NCI-H345 (cell line): ENCODE results near the gene DAGLA.

Experiments
- DNase-seq: peaks from one replicate; lab custom pipeline; 2025; lab: John Stamatoyannopoulos, UW

The DAGLA gene

DNA sequence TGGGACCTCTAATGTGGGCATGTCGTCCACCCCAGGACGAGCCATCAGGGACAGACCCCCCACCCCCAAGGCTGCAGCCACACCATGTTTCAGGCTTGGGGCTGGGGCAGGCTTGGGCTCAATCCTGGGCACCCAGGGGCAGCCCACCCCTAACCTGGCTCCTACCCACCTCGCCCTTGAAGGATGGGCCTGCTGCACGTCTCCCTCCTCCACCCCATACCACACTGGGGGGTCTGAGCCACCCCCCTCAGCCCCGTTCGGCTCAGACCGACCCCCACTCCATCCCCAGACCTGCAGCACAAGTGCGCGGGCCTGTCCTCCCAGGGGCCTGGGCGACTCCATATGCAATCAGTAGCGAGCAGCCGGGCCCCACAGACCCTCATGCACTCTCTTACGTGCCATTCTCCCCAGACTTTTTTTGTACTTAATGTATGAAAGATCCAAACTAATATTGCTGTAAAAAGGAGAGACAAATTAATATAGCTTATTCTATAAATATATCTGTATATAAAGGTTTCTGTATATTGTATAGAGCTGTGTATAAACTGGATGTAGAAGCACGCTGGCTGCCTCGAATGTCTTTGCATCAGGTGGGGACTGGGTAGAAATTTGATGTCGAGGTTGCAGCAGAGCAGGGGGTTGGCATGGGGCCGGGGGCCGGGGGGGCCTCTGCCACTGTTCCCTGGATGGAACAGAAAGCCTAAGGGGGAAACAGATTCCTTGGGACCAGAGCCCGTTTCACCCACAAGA lies 66.4 kb downstream of the DAGLA start:
- DNase-seq = no peak

DNA sequence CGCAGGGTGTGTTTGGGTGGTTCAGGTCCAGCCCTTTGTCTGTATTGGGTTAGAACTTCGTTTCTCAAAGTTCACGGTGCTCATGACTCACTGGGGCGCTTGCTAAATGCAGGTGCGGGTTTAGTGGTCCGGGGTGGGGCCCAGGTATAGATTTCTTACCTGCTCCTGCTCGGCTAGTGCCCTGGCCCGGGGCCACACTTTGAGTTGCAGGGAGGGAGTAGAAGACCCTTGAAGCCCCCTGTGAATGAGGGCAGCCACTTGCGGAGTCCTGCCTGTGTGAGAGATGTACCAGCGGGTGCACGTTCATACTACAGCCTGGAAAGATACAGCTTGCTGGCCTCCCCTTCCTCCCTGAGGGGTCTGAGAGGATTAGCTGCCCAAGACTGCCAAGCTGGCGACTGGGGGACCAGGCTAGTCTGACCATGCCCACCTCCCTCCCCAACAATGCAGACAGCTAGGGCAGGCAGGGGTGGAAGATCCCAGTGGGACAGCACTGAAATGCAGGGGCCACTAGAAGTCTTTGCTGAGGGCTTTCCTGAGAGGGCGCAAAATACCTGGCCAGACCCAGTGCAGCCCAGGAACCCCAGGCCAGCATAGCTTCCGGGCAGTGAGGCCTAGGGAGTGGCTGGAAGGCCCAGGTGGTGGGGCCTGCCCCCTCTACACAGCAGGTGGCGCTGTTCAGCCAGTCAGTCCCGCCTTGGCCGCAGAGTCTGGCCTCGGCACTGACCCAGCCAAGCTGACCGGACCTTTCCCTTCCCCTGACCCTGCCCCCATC lies 67.2 kb downstream of the DAGLA start:
- DNase-seq = no peak

DNA sequence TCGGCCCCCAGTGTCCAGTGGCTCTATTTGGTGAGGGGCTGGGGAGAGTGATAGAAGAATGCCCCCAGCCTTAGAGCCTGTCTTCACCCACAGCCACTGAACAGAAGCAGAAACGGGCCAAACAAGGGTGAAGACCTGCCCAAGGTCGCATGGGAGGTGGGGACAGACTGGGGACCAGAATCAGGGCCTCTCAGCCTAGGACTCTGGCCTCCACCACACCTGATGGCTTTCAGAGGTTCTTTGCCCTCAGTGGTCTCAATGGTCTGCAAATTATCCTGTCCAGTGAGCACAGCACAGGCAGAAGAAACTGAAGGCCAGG lies 67.7 kb downstream of the DAGLA start:
- no peak for DNase-seq

DNA sequence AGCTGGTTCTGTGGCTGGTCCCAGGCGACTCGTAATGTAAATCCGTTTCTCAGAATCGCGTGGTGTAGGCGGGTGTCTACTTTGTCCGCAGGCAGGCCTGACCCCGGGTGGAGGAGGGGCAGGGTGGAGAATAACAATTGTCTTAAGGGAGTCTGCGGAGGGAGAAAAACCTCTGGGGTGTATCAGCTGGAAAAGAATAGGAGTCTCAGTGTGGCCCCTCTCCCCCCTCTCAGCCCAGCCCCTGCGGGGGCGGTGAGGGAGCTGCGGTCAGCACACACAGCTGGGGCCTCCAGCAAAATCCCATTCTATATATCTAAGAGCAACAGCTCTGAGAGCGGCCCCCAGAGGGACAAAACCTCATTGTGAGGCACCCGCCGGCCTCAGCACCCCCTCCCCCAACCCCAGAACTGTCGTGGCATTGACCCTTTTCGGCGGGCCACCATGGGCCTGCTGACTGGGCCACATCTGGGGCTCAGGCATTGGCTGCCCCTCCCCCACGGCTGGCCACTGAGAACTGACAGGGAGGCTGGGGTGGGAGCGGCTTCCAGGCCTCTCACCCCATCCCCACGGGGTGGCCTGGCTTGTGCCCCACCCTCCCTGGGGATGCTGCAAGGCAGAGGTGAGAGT lies 69.5 kb downstream of the DAGLA start:
- no peak for DNase-seq

DNA sequence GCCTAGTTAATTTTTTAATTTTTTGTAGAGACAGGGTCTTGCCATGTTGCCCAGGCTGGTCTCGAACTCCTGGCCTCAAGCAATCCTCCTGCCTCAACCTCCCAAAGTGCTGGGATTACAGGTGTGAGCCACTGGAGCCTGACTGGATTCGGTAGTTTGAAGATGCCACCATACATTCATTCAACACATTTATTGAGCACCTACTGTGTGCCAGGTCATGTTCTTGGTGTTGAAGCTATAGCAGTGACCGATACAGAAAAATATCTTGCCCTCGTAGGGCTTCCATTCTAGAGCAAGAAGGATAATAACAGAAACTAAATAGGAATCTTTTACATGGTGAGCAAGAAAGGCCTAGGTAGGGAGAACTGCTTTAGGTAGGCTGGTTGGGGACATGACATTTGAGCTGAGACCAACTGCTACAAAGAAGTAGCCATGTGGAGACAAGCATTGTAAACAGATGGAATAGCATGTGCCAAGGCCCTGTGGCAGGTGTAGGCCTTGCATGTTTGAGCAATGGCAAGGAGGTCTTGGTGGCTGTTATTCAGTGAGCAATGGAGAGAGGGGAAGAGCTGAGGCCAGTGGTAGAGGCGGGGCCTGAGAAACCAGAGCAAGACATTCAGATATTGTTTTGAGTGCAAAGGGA lies 70.6 kb downstream of the DAGLA start:
- DNase-seq = no peak

DNA sequence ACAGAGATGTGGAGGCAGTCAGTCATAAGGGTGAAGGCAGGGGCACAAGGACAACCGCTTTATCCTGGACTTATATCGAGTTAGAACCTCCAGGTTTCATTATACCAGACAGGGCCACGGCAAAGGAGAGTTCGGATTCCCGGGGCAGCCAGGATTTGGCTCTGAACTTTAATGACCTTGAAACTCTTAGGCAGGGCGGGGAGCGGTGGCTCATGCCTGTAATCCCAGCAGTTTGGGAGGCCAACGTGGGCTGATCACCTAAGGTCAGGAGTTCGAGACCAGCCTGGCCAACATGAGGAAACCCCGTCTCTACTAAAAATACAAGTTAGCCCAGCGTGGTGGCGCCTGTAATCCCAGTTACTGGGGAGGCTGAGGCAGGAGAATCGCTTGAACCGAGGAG lies 71.2 kb downstream of the DAGLA start:
- DNase-seq = no peak

DNA sequence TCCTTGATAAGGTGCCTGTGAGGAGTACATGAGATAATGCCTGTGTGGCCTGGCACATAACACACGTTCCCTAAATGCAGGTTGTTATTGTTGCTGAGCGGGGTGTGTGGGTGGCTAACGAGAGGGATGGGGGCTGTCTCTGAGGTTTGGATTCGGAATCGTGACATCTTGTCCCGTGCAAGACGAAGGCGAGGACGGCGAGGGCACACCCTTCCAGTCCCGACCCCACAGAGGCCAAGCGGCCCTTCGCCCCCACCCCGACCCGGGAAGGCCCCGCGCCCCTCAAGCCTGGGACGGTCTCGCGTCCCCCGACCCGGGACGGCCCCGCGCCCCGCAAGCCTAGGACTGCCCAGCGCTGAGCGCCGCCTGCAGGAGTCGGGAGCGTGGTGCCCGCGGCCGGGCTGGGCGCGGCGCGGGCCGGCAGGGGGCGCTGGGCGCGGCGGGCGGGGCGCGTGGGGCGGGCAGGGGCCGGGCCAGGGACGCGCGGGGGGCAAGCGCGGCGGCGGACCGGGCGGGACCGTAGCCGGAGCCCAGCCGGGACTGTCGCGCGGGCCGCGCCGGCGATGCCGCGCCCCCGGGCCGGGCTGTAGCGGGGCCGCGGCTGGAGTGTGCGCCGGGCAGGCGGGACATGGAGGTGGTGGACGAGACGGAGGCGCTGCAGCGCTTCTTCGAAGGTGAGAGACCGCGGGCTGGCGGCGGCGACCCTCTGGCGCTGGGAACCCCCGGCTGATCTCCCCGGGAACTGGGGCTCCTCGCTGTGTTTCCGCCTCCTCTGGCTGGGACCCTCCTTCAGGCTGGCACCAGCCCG lies 72.1 kb downstream of the DAGLA start, which contains the start of gene MYRF:
Gene MYRF, plus strand, starts transcription at position 520 of the 808 bp plus-strand sequence. Its CDS starts 109 bp downstream, at position 629.
- peak; percentile 32 for DNase-seq

DNA sequence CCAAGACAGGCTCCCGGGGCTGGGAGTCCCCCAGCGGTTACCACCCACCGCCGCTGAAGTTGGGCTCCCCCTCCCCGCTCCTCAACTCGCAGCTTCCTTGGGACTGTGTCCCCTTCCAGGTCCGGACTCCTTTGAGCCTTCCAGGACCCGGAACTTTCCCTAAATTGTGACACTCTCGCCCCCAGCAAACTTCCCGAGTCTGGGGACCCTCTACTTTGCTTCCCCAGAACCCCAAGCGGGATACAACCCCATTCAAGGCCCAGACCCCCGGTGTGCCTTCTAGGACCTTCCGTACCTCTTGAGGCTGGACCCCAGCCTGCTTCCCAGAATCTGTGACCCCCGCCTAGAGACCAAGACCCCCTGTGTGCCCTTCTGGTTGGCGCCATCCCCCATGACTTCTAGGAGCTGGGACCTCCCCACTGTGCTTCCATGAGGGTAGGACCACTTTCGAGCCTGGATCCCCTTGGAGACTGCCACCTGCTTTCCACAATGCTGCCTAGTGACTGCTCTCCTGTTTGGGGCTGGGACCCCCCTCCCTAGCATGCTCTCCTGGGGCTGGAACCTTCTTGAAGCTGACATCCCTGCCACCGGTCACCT lies 72.8 kb downstream of the DAGLA start:
- DNase-seq = no peak

DNA sequence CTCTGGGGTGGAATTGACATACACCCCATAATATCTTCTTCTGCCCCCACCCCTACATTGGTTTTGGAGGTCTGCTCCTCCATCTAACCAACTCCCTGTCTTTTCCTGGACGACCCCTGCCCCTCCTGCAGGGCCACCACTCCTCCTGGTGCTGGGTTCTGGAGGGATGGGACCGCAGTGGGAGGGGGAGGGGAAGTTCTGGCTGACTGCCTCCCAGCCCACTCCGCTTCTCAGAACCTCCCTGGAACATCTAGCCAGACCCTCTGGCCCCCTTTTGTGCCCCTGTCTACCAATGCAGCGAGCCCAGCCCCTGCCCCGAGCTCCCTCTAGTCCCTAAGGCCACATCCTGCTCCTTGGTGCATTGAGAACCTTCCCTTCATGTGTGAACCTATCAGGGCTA lies 73.5 kb downstream of the DAGLA start:
- no peak for DNase-seq

DNA sequence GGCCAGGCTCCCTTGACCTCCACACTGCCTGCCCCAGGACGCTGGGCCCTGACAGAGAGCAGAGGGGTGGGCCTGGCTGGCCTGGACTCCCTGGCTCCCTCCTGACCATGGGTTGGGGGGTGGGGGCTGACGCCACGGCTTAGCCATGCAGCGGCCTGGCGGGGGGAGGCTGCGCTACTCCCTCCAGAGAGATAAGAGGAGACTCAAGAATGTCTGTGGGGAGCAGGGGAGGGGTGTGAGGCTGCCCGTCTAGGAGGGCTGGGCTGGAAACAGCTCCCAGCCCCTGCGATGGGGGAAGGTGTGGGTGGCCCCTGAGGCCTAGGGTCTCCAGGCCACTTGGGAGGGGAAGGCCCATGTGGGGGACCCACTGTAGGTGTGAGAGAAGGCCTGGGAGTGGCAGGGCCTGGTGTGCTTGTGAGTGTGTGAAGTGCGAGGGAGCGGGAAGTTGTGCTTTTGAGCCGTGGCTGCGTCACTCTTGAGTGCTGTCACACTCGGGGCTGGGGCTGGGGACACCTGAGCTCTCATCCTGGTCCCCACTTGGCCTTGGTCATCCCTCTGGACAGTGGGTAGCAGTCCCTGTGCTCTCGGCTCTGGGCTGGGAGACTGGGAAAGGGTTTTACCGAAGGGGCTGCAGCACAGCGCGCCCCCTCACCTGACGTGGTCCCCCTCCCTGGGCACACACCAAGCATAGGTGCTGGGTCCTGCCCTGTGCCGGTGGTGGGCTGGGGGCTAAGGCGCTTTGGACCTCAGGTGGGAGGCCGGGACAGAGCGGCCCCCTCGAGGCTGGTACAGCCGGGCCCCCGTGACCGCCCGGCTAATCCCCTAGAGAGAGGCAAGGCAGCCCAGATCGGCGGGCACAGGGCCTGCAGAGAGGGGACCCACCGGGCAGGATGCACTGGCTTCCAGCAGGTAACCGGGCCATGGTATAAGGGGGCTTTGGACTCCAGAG lies 74.6 kb downstream of the DAGLA start:
- no peak for DNase-seq

DNA sequence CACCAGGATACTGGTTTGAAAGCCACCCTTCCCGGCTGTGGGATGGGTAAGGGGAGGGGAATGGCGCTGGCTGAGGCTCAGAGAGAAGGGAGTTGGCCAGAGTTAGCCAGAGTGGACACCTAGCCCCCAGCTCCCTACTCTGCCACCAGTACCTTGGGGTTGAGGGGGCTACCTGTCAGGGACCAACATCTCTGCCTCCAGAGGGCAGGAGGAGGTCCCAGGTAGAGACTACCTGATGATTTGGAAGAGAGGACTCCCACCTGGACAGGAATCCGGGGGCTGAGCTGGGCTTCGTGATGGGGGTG lies 75.9 kb downstream of the DAGLA start:
- no peak for DNase-seq

DNA sequence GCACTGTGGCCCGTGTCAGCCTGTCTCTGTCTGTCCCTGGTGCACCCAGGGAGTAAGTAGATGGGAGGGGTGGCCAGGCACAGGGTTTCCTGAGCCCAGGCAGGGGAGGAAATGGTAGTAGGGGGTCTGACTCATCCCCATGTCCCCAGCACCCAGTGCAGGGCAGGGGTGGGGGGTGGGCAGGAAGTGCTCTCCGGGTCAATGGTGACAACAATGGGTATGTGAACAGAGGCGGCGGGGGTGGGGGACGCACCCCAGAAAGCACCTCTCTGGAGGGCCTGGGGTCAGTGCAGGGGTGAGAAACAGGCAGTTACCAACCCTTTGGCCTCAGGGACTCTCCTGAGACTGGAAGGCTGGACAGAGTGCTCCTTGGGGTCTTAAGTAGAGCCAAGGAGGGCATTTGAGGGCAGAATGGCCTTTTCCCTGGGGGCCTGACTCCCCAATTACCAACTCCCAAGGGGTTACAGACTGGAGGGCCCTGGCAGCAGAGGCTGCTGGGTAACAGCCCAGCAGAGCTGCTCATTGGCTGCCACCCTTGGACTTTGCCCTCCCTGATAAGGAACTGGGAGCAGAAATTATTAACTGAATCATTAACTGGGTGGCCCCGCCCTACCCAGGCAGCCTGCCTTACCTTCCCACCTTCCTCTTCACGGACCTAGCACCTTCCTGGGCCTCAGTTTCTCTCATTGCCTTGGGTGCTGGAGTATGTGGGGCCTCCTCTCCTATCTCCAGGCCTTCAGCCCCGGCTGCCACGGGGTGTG lies 76.4 kb downstream of the DAGLA start:
- no peak for DNase-seq

DNA sequence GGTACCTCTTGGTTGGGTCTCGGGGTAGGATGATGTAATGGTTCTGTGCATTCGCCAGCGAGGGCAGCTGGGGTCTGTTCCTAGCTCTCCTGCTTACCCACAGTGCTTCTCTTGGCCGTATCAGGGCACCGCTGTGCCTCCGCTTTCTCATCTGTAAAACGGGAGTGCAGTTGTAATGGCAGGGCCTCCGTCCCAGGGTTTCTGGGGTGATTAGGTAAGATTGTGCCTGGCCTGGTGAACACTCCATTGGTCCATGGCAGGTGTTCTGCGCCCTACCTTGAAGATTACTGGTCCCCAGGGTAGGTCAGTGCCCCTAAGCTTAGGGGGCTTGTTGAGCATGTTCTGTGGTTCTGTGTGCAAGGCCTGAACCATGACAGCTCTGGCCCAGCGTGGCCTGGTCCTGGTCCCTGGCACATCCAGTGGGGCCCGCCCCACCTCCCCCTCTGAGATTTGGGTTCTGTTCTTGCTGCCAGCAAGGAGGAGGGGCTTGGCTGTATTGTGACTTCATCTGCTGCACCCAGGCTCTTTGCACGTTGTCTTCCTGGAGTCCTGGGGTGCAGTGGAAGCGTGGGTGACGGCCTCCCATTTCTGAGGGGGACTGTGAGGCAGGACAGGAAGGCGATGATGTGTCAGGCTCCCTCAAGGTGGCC lies 77.1 kb downstream of the DAGLA start:
- DNase-seq = no peak

DNA sequence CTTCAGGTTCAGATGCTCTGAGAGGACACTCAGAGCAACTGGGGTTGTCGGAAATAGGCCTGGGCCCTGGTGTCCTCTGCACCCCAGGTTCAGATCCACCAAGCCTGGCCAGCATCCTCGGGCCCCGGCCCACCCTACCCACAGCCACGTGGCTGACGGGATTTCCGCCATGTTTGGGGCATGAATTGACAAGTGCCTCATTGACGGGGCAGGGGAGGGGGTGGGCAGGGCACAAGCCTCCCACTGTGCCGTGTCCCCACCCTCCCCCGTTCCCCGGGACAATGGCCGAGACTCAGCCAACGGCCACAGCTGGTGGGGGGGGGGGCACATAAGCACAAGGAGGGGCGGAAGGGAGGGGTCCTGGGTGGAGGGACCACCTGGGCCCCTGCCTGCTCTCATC lies 80.8 kb downstream of the DAGLA start:
- DNase-seq = no peak

DNA sequence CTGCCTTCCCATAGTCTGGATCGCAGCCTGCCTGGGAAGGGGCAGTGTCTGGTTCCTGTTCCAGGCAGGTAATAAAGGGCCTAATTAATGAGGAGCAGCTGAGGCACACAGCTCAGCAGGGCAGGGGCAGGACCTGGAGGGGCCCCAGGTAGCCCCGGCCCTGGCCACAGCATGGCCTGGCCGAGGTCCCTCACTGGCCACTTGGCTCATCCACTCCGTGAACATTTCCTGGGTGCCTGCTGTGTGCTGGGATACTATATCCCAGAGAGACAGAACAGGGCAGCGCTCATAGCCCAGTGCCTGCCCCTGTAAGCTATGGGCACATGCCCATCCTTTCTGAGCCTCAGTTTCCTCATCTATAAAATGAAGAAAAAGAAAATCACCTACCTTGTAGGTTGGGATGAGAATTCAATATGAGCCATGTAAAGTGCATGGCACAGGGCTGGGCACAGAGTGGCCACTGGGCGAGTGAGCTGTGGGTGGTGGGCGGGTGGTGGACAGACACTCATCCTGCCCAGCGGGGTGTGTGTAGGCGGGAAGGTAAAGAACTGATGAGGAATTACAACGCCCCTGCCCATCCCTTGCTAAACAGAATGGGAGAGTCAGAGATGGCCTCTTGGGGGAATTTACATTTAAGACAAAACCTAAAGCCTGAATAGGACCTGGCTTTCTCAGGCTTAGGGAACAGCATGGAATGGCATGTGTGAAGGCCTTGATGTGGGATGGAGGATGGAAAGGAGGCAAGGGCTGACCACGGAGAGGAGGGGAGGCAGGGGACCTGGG lies 81.4 kb downstream of the DAGLA start:
- no peak for DNase-seq

DNA sequence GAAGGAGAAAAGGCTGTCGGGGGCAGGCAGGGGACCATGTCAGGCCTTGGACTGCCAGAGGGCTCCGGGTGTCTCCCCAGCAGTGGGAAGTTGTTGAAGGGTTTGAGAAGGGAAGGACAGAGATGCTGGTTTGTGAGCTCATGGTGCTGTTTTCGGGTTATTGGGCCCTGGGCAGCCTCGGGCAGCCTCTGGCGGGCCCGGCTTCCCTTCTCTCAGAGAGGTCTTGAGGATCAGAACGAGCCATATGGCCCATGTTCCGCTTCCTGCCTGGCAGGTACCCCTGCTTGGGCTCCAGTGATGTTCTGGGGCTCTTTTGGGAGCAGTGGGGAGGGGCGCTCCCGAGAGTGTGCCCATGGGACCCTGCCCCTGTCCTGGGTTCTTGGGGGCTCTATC lies 82.0 kb downstream of the DAGLA start:
- no peak for DNase-seq

DNA sequence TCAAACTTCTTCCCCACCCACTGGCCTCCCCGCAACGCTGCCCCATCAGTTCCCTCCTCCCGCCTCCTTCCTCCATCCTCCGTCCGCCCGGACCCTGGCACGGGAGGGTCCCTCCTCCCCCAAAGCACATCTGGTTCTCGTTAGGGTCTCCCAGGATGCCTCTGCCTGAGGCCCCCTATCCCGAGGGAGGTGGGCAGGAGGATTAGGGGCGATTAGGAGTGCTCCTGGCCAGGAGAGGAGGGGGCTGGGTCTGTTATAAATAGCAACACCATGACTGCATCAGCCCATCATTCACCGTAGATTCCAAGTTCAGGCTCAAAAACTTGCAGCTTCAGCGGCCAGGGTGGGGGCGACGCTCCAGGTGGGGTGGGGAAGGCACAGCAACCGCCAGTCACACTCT lies 82.6 kb downstream of the DAGLA start:
- DNase-seq = no peak

DNA sequence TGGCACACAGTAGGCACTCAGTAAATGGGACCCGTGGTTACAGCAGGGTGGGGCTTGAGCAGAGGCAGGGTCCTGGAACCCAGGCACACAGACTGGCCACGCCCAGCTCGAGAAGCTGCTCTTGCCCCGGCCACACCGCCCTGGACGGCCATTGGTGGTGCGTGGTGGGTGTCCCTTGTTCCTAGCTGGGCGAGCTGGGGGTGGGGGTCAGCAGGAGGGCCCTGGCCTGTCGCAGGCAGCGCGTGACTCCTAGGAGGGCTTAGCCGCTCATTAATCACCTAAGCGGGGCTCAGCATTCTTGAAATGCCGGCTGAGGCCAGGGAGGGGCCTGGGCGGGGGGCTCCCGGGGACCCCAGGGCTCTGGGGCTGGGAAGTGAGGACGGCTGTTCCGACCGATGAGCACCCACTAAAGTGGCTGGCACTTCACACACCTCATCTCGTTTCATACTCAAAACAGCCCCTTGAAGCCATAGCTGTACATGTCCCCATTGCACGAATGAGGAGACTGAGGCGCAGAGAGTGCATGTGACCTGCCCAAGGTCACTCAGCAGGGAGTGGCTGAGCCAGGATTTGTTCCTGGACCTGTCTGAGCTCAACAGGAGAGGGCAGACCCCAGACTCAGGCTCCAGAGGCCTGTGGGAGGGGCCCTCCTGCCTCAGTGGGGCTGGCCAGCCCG lies 83.9 kb downstream of the DAGLA start:
- DNase-seq = no peak
